ENCODE results near the gene CMTM5. TPM values are rescaled to one million over a fixed set of nuclear protein-coding genes. Genes with fewer than 3 reads are reported as not detected.

CMTM5 gene
- total RNA-seq, 4 donors from 2014 or later: 0.76 TPM; not detected in 3

DNA sequence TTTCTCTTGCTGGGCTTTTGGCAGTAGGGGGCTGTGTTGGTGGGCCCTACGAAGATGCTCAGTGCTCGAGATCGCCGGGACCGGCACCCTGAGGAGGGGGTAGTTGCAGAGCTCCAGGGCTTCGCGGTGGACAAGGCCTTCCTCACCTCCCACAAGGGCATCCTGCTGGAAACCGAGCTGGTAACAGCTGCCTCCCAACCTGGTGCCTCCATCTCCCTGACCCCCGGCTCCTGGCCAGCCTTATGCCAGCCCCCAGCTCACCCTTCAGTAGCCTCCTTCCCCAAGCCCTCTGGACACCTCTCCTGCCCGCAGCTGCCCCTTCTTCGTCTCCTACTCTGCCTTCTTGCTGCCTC is 328 bp downstream of the CMTM5 start:
- Histone ChIP-seq H3K9me3 (no peaks in the 10 kb centered on the region), H3K27ac (no peak overlapping the region), H3K4me3 (no peak overlapping the region), H3K4me1 (peaks cover 12% of the 10 kb centered on the region), H3K36me3 (no peaks in the 10 kb centered on the region), H3K27me3 (peaks cover 7% of the 10 kb centered on the region)
- DNase-seq (ENCODE audit: low spot score in 2 of 2): no peak
- 73% methylated on average over 3 of the region's 11 CpGs for WGBS
- TF ChIP-seq, protein P1, sequence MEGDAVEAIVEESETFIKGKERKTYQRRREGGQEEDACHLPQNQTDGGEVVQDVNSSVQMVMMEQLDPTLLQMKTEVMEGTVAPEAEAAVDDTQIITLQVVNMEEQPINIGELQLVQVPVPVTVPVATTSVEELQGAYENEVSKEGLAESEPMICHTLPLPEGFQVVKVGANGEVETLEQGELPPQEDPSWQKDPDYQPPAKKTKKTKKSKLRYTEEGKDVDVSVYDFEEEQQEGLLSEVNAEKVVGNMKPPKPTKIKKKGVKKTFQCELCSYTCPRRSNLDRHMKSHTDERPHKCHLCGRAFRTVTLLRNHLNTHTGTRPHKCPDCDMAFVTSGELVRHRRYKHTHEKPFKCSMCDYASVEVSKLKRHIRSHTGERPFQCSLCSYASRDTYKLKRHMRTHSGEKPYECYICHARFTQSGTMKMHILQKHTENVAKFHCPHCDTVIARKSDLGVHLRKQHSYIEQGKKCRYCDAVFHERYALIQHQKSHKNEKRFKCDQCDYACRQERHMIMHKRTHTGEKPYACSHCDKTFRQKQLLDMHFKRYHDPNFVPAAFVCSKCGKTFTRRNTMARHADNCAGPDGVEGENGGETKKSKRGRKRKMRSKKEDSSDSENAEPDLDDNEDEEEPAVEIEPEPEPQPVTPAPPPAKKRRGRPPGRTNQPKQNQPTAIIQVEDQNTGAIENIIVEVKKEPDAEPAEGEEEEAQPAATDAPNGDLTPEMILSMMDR (IDR thresholded peaks at IDR 0.05): no peak
- TF ChIP-seq POLR2A (IDR thresholded peaks at IDR 0.05) (no peak), POLR2AphosphoS5 (IDR thresholded peaks at IDR 0.05) (no peak), EP300 (IDR thresholded peaks at IDR 0.05) (no peak)

DNA sequence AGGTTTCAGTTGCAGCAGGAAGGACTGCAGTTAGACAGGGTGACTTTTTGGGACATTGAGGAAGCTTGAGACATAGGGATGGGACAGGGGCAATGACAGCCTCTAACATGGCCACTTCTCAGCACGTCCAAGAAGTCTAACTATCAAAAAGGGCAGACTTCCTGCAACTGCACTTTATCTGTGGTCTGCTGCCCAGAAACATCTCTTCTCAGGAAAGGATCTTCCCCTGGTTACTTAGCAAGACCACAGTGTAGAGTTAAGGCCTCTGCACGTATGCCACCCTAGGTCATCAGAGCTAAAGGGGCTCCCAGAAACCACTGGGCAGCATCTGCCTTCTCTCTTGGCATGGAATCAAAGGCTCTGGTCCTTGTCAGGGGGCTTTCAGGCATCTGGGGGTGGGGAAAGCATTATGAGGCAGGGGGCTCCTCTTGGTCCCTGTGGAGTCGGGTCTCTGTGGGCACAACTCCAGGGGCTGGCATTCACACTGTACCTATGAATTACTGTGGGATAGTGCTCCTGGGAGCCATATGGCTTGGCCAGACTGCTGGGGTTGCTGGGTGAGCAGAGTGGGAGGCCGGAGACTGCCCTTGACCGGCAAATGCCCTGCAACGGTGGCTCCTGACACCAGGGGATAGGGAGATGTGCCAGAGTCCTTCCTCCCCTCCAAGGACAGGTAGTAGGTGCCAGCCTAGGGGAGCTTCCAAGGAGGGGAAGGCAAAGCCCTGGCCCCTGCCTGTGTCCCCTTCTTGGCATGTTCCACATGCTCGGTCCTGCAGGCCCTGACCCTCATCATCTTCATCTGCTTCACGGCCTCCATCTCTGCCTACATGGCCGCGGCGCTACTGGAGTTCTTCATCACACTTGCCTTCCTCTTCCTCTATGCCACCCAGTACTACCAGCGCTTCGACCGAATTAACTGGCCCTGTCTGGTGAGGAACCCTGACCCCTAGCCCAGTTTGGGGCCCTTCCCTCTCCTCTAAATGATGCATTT is 1.0 kb downstream of the CMTM5 start:
- Histone ChIP-seq H3K4me1 (peaks cover 12% of the 10 kb centered on the region), H3K9me3 (no peaks in the 10 kb centered on the region), H3K27ac (no peak overlapping the region), H3K4me3 (no peak overlapping the region), H3K27me3 (peaks cover 7% of the 10 kb centered on the region), H3K36me3 (no peaks in the 10 kb centered on the region)
- WGBS: 85% methylated on average over 14 of the region's 14 CpGs
- TF ChIP-seq POLR2AphosphoS5 (IDR thresholded peaks at IDR 0.05): no peak
- TF ChIP-seq, protein P1 (IDR thresholded peaks at IDR 0.05): no peak
- no peak for TF ChIP-seq POLR2A (IDR thresholded peaks at IDR 0.05)
- no peak for TF ChIP-seq EP300 (IDR thresholded peaks at IDR 0.05)
- DNase-seq (ENCODE audit: low spot score in 2 of 2): no peak

GRCh38 chr14:23378612-23379220 is 1.9 kb downstream of the CMTM5 start:
- DNase-seq (ENCODE audit: low spot score in 2 of 2): no peak
- 85% methylated on average over 11 of the region's 11 CpGs for WGBS
- H3K27me3 ChIP-seq: peaks cover 7% of the 10 kb centered on the region
- no peak for TF ChIP-seq POLR2A (IDR thresholded peaks at IDR 0.05)
- TF ChIP-seq EP300 (IDR thresholded peaks at IDR 0.05): no peak
- TF ChIP-seq, protein P1 (IDR thresholded peaks at IDR 0.05): no peak
- no peak overlapping the region for H3K4me3 ChIP-seq
- H3K9me3 ChIP-seq: no peaks in the 10 kb centered on the region
- H3K36me3 ChIP-seq: no peaks in the 10 kb centered on the region
- H3K27ac ChIP-seq: no peak overlapping the region
- peaks cover 12% of the 10 kb centered on the region for H3K4me1 ChIP-seq

- Histone ChIP-seq H3K9me3 (no peaks in the 10 kb centered on the region), H3K4me3 (no peak overlapping the region), H3K27me3 (peaks cover 7% of the 10 kb centered on the region), H3K27ac (no peak overlapping the region), H3K4me1 (peaks cover 12% of the 10 kb centered on the region), H3K36me3 (no peaks in the 10 kb centered on the region)
- TF ChIP-seq POLR2AphosphoS5 (IDR thresholded peaks at IDR 0.05): peak in 1 of 3 donors; percentile 17
- TF ChIP-seq EP300 (IDR thresholded peaks at IDR 0.05): no peak
- TF ChIP-seq, protein P1 (IDR thresholded peaks at IDR 0.05): peak; percentile 84 to 87
- no peak for TF ChIP-seq POLR2A (IDR thresholded peaks at IDR 0.05)
- DNase-seq (ENCODE audit: low spot score in 2 of 2): no peak
- WGBS: 30% methylated on average over 4 of the region's 12 CpGs
Observed at GRCh38 chr14:23379366-23380196, 2.7 kb downstream of the CMTM5 start.
